HepG2 (cell line): Measurements from ENCODE around the gene NDUFV1. TPM values are rescaled to one million over a fixed set of nuclear protein-coding genes. Genes with fewer than 3 reads are reported as not detected.

ENCODE experiments used
- ARID4A ChIP-seq: sonication (generic); formaldehyde crosslinking; IDR thresholded peaks from 2 replicates; pipeline ENCODE4 v1.5.0; 2020; ENCODE audit warnings: mild to moderate bottlenecking, missing genetic modification reagents, borderline replicate concordance
- MXD1 ChIP-seq: sonication (generic); formaldehyde crosslinking; IDR thresholded peaks from 2 replicates; pipeline ENCODE4 v1.4.0; 2020; ENCODE audit warnings: mild to moderate bottlenecking, missing genetic modification reagents
- NONO ChIP-seq, 2 experiments: fragments of 450-650 bp in 1 of 2; sonication (generic) in 1 of 2; formaldehyde crosslinking in 1 of 2; IDR thresholded peaks in 1 of 2; conservative IDR thresholded peaks in 1 of 2; 2 replicates each; pipeline versions ENCODE4 v1.6.1 to v1.8.0; 2017 to 2022; ENCODE audit warnings: mild to moderate bottlenecking in 1 of 2, missing genetic modification reagents in 1 of 2, moderate library complexity in 1 of 2
- SMARCC2 ChIP-seq: fragments of 450-650 bp; IDR thresholded peaks from 2 replicates; pipeline ENCODE4 v1.6.1; 2017; ENCODE audit warnings: antibody characterized with exemption, mild to moderate bottlenecking
- SOX5 ChIP-seq: IDR thresholded peaks from 2 replicates; pipeline ENCODE4 v1.6.1; 2016; ENCODE audit warnings: borderline replicate concordance
- ZNF263 ChIP-seq: sonication (generic); formaldehyde crosslinking; IDR thresholded peaks from 2 replicates; pipeline ENCODE4 v1.4.0; 2020; ENCODE audit warnings: missing genetic modification reagents
- ZNF503 ChIP-seq: sonication (generic); formaldehyde crosslinking; IDR thresholded peaks from 2 replicates; pipeline ENCODE4 v1.4.0; 2020; ENCODE audit warnings: missing genetic modification reagents
- ZNF891 ChIP-seq: sonication (generic); formaldehyde crosslinking; IDR thresholded peaks from 2 replicates; pipeline ENCODE4 v1.5.0; 2020; ENCODE audit warnings: mild to moderate bottlenecking, missing genetic modification reagents
- polyA plus RNA-seq, 8 experiments: library from polyadenylated mRNA; depleted of rRNA in 3 of 8; stranded (reverse) in 7 of 8; unstranded in 1 of 8; fragments of >200 nt; fragmentation: Illumina TruSeq in 4 of 8; extraction: Trizol in 4 of 8; gene quantifications; 2 replicates each; pipeline versions ENCODE4 v1.2.1 to v1.2.3, GENCODE V29; 2011 to 2016; ENCODE audit warnings: low read depth in 4 of 8, missing spikeins in 1 of 8, mixed read lengths in 1 of 8; ENCODE audit not compliant: insufficient read depth in 1 of 8
- total RNA-seq, 5 experiments: library from RNA; depleted of rRNA; stranded (reverse); fragments of >200 nt; fragmentation: Illumina TruSeq; extraction: Trizol; gene quantifications; 2 replicates each; pipeline ENCODE4 v1.2.3, GENCODE V29; 2016; ENCODE audit warnings: low read depth in 1 of 5

Gene NDUFV1
- total and polyA plus RNA-seq, 2 of the 13 experiments (the other 11 are each of a cell fraction or from before 2014, with no cell fraction given) = 88.9 to 137 TPM

- TF ChIP-seq ARID4A (CRISPR knock-in tag) = no peak
- no peak for TF ChIP-seq SMARCC2
- TF ChIP-seq NONO (IDR thresholded peaks at IDR 0.05) = no peak
- TF ChIP-seq NONO (CRISPR knock-in tag; conservative IDR thresholded peaks at IDR 0.05) = peak; percentile 51; the same call in 1 of the 2 replicates
- no peak for TF ChIP-seq ZNF503 (CRISPR knock-in tag)
- no peak for TF ChIP-seq ZNF891 (CRISPR knock-in tag)
- TF ChIP-seq MXD1 (CRISPR knock-in tag) = no peak
- TF ChIP-seq ZNF263 = peak; percentile 45; the same call in 1 of the 2 replicates
- TF ChIP-seq SOX5 (CRISPR knock-in tag) = peak; percentile 2; the same call in 1 of the 2 replicates
Measured at GRCh38 chr11:67631853-67632174, 25.1 kb downstream of the NDUFV1 start (continued).
